K562 (cell line): Measurements from ENCODE around the gene DNASE1L1. TPM values are rescaled to one million over a fixed set of nuclear protein-coding genes. Genes with fewer than 3 reads are reported as not detected.

Experiments
- CHD4 ChIP-seq: fragments of 200-600 bp; sonication (generic); IDR thresholded peaks from 3 replicates; pipeline ENCODE4 v1.6.1; 2012; ENCODE audit warnings: low read depth, mild to moderate bottlenecking, mixed read lengths, low read length, inconsistent platforms; ENCODE audit not compliant: insufficient read depth, insufficient replicate concordance, poor library complexity, severe bottlenecking
- CREM ChIP-seq: IDR thresholded peaks from 2 replicates; pipeline ENCODE4 v1.6.1; 2014; ENCODE audit warnings: antibody characterized with exemption, low read depth
- CTBP1 ChIP-seq: fragments of 450-650 bp; IDR thresholded peaks from 2 replicates; pipeline ENCODE4 v1.6.1; 2016; ENCODE audit warnings: borderline replicate concordance
- JUNB ChIP-seq: fragments of 450-650 bp; formaldehyde crosslinking; conservative IDR thresholded peaks from 2 replicates; pipeline ENCODE4 v1.4.0; 2020; ENCODE audit warnings: mild to moderate bottlenecking
- MAFG ChIP-seq: fragments of 450-650 bp; conservative IDR thresholded peaks from 2 replicates; pipeline ENCODE4 v1.6.1; 2016; ENCODE audit warnings: missing genetic modification characterization, missing compliant biosample characterization
- PRPF4 ChIP-seq: fragments of 200-400 bp; formaldehyde crosslinking; IDR thresholded peaks from one replicate; pipeline ENCODE4 v1.6.1; 2017; ENCODE audit warnings: low read length, low read depth, mild to moderate bottlenecking; ENCODE audit not compliant: insufficient read depth, poor library complexity, severe bottlenecking
- RFX7 ChIP-seq: fragments of 250-450 bp; sonication (Bioruptor Pico); IDR thresholded peaks from 2 replicates; pipeline ENCODE4 v1.5.1; 2021; ENCODE audit warnings: mild to moderate bottlenecking
- SMARCA5 ChIP-seq: fragments of 450-650 bp; IDR thresholded peaks from 2 replicates; pipeline ENCODE4 v1.6.1; 2016
- SREBF1 ChIP-seq: fragments of 150-350 bp; IDR thresholded peaks from 2 replicates; pipeline ENCODE4 v1.6.1; 2014; ENCODE audit warnings: antibody characterized with exemption, low read depth, low read length, borderline replicate concordance
- TBP ChIP-seq: optimal IDR thresholded peaks from 2 replicates; pipeline ENCODE3; 2011; ENCODE audit warnings: low read depth, low read length, improper control_type of control experiment
- TOE1 ChIP-seq, 2 experiments: fragments of 450-650 bp in 1 of 2; sonication (generic) in 1 of 2; formaldehyde crosslinking in 1 of 2; IDR thresholded peaks; 2 replicates each; pipeline versions ENCODE4 v1.7.1 to v1.8.0; 2016 to 2022; ENCODE audit warnings: borderline replicate concordance in 2 of 2, mild to moderate bottlenecking in 2 of 2, antibody characterized with exemption in 1 of 2, inconsistent platforms in 1 of 2, low read depth in 1 of 2, missing genetic modification reagents in 1 of 2, moderate library complexity in 1 of 2
- polyA plus RNA-seq, 8 experiments: library from polyadenylated mRNA; depleted of rRNA in 4 of 8; stranded (reverse) in 5 of 8; unstranded in 3 of 8; fragments of >200 nt; fragmentation: Nextera tagmentation in 2 of 8; fragmentation: Illumina TruSeq in 1 of 8; extraction: Ambion mirVana in 2 of 8; extraction: Trizol in 1 of 8; gene quantifications; 2 replicates each; pipeline versions ENCODE4 v1.2.1 to v1.2.3, GENCODE V29; 2011 to 2014; ENCODE audit warnings: inconsistent platforms in 1 of 8, missing spikeins in 1 of 8
- total RNA-seq, 7 experiments: library from RNA; depleted of rRNA in 6 of 7; stranded (reverse); fragments of >200 nt in 6 of 7; fragmentation: Illumina TruSeq in 2 of 7; extraction: Trizol in 2 of 7; gene quantifications; 2 replicates each; pipeline versions ENCODE4 v1.2.1 to v1.2.3, GENCODE V29; 2011 to 2021; ENCODE audit warnings: low replicate concordance in 1 of 7
- TF ChIP-seq, protein P1 (sequence below), 2 experiments: fragments of 450-650 bp; formaldehyde crosslinking in 1 of 2; IDR thresholded peaks; 2 replicates each; pipeline versions ENCODE4 v1.4.0 to v1.6.1; 2014 to 2020; ENCODE audit warnings: mild to moderate bottlenecking in 2 of 2, borderline replicate concordance in 1 of 2, low read depth in 1 of 2
- TF ChIP-seq, protein P2 (sequence below): fragments of 250-450 bp; sonication (Bioruptor Pico); IDR thresholded peaks from 2 replicates; pipeline ENCODE4 v1.4.0; 2020; ENCODE audit warnings: borderline replicate concordance
- TF ChIP-seq, protein P3 (sequence below), 2 experiments: fragments of 200-800 bp in 1 of 2; sonication (Bioruptor generic) in 1 of 2; sonication (generic) in 1 of 2; formaldehyde crosslinking in 1 of 2; IDR thresholded peaks in 1 of 2; conservative IDR thresholded peaks in 1 of 2; 2 replicates each; pipeline versions ENCODE4 v1.5.0 to v1.6.1; 2016 to 2020; ENCODE audit warnings: missing compliant biosample characterization in 1 of 2, missing genetic modification characterization in 1 of 2, missing genetic modification reagents in 1 of 2

Gene DNASE1L1
- total and polyA plus RNA-seq, 9 of the 15 experiments (the other 6 are each of a cell fraction or from before 2014, with no cell fraction given), result 0.73 to 12.6 (median 7.9) TPM

DNA sequence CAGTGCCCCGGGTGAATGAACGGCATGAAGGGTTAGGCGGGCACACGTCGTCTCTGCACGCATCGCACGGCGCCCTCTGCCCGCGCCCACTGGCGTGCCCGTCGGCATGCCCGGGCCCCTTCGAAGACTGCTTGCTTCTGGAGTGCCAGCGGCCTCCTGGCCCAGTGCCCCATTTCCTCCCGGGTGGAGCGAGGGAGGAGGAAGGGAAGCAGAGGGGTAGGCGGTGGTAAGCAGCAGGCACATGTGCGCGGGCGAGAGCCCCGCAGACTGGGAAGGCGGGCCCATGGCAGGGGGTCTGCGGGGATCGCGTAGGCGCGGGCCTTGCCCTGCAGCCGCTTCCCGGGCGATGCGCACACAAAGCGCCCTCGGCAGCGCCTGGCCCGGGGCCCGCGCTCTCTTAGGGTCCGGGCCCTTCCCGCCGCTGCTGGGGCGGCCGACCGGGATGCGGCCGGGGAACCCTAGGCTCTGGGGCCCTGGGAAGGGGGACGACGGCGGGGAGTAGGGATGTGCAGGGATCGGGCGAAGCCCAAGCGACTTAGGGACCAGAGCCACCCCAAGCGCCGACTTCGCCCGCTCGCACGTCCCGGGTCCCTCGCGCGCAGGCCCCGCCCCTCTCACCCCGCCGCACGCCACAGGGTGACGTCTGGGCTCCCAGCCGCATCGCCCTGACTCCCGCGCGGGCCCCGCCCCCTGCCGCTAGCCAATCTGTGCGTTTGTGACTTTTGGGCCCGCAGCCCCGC is 30.8 kb downstream of the DNASE1L1 start (continued):
- TF ChIP-seq, protein P1, sequence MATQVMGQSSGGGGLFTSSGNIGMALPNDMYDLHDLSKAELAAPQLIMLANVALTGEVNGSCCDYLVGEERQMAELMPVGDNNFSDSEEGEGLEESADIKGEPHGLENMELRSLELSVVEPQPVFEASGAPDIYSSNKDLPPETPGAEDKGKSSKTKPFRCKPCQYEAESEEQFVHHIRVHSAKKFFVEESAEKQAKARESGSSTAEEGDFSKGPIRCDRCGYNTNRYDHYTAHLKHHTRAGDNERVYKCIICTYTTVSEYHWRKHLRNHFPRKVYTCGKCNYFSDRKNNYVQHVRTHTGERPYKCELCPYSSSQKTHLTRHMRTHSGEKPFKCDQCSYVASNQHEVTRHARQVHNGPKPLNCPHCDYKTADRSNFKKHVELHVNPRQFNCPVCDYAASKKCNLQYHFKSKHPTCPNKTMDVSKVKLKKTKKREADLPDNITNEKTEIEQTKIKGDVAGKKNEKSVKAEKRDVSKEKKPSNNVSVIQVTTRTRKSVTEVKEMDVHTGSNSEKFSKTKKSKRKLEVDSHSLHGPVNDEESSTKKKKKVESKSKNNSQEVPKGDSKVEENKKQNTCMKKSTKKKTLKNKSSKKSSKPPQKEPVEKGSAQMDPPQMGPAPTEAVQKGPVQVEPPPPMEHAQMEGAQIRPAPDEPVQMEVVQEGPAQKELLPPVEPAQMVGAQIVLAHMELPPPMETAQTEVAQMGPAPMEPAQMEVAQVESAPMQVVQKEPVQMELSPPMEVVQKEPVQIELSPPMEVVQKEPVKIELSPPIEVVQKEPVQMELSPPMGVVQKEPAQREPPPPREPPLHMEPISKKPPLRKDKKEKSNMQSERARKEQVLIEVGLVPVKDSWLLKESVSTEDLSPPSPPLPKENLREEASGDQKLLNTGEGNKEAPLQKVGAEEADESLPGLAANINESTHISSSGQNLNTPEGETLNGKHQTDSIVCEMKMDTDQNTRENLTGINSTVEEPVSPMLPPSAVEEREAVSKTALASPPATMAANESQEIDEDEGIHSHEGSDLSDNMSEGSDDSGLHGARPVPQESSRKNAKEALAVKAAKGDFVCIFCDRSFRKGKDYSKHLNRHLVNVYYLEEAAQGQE (IDR thresholded peaks at IDR 0.05; ENCODE audit: borderline replicate concordance), result no peak
- TF ChIP-seq, protein P1 (CRISPR knock-in tag; IDR thresholded peaks at IDR 0.05; ENCODE audit: low read depth), result 0 out of 2 replicates have a peak, but pooled peaks have one; percentile 22
- TF ChIP-seq RFX7 (CRISPR knock-in tag) (no peak), JUNB (CRISPR knock-in tag) (no peak), TBP (peak; percentile 47), SMARCA5 (no peak), PRPF4 (no peak), CHD4 (no peak), MAFG (tag) (no peak), CREM (peak; percentile 78; the same call in 1 of the 2 replicates), TOE1 (IDR thresholded peaks at IDR 0.05; ENCODE audit: borderline replicate concordance) (no peak), TOE1 (CRISPR knock-in tag; IDR thresholded peaks at IDR 0.05; ENCODE audit: borderline replicate concordance, low read depth) (no peak), SREBF1 (peak; percentile 23; the same call in 1 of the 2 replicates), CTBP1 (peak; percentile 56)
- TF ChIP-seq, protein P2, sequence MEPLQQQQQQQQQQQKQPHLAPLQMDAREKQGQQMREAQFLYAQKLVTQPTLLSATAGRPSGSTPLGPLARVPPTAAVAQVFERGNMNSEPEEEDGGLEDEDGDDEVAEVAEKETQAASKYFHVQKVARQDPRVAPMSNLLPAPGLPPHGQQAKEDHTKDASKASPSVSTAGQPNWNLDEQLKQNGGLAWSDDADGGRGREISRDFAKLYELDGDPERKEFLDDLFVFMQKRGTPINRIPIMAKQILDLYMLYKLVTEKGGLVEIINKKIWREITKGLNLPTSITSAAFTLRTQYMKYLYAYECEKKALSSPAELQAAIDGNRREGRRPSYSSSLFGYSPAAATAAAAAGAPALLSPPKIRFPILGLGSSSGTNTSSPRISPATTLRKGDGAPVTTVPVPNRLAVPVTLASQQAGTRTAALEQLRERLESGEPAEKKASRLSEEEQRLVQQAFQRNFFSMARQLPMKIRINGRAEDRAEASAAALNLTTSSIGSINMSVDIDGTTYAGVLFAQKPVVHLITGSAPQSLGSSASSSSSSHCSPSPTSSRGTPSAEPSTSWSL (CRISPR knock-in tag), result no peak
- TF ChIP-seq, protein P3, sequence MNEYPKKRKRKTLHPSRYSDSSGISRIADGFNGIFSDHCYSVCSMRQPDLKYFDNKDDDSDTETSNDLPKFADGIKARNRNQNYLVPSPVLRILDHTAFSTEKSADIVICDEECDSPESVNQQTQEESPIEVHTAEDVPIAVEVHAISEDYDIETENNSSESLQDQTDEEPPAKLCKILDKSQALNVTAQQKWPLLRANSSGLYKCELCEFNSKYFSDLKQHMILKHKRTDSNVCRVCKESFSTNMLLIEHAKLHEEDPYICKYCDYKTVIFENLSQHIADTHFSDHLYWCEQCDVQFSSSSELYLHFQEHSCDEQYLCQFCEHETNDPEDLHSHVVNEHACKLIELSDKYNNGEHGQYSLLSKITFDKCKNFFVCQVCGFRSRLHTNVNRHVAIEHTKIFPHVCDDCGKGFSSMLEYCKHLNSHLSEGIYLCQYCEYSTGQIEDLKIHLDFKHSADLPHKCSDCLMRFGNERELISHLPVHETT (CRISPR knock-in tag; conservative IDR thresholded peaks at IDR 0.05 in 1 of 2, IDR thresholded peaks at IDR 0.05 in 1 of 2), result peak in 1 of 2 experiments; percentile 15; a peak in 2 of 4 replicates
